Neural cell (in vitro differentiated cells): ENCODE measurements around the gene GLT6D1. TPM values are rescaled to one million over a fixed set of nuclear protein-coding genes. Genes with fewer than 3 reads are reported as not detected.

Experiments used
- H2AFZ ChIP-seq: fragments of 200-600, 300-800 bp; sonication (generic), shearing (Covaris generic); 2 replicates; pipeline ENCODE4 v1.6.0; 2014; ENCODE audit warnings: low read depth, mild to moderate bottlenecking, antibody characterized with exemption, low read length, moderate library complexity
- H3F3A ChIP-seq: fragments of 200-600 bp; shearing (Covaris generic); 2 replicates; pipeline ENCODE4 v1.6.1; 2016; ENCODE audit warnings: mild to moderate bottlenecking, moderate library complexity, mixed read lengths, antibody characterized with exemption, low read length; ENCODE audit not compliant: insufficient read depth, poor library complexity, severe bottlenecking
- H3K27ac ChIP-seq: fragments of 200-600, 300-800 bp; sonication (generic), shearing (Covaris generic); 2 replicates; pipeline ENCODE4 v1.5.1; 2014; ENCODE audit warnings: mild to moderate bottlenecking, low read length, moderate library complexity
- H3K27me3 ChIP-seq: fragments of 300-800, 200-600 bp; sonication (generic), shearing (Covaris generic); 2 replicates; pipeline ENCODE4 v1.6.0; 2014; ENCODE audit warnings: mild to moderate bottlenecking, low read depth, low read length, moderate library complexity; ENCODE audit not compliant: insufficient read depth
- H3K36me3 ChIP-seq: fragments of 300-800, 200-600 bp; sonication (generic), shearing (Covaris generic); 2 replicates; pipeline ENCODE4 v1.5.1; 2014; ENCODE audit warnings: mild to moderate bottlenecking, antibody characterized with exemption, low read length, moderate library complexity; ENCODE audit not compliant: insufficient read depth
- H3K4me2 ChIP-seq: fragments of 300-800, 200-600 bp; sonication (generic), shearing (Covaris generic); 2 replicates; pipeline ENCODE4 v1.6.0; 2014; ENCODE audit warnings: mild to moderate bottlenecking, low read length
- H3K4me3 ChIP-seq: fragments of 300-800, 200-600 bp; sonication (generic), shearing (Covaris generic); 2 replicates; pipeline ENCODE4 v1.5.1; 2014; ENCODE audit warnings: mild to moderate bottlenecking, low read length, moderate library complexity
- H3K79me2 ChIP-seq: fragments of 200-600 bp; shearing (Covaris generic); replicated peaks from 2 replicates; pipeline ENCODE4 v1.6.0; 2014; ENCODE audit warnings: mild to moderate bottlenecking, low read length, moderate library complexity; ENCODE audit not compliant: insufficient read depth
- H3K9ac ChIP-seq: fragments of 300-800, 200-600 bp; sonication (generic), shearing (Covaris generic); 2 replicates; pipeline ENCODE4 v1.6.1; 2016; ENCODE audit warnings: mild to moderate bottlenecking, low read length, mixed read lengths
- H3K9me2 ChIP-seq: fragments of 200-600 bp; shearing (Covaris generic); 2 replicates; pipeline ENCODE4 v1.6.1; 2016; ENCODE audit warnings: mild to moderate bottlenecking, low read length, mixed read lengths; ENCODE audit not compliant: insufficient read depth
- H3K9me3 ChIP-seq: fragments of 200-600, 300-800 bp; sonication (generic), shearing (Covaris generic); 2 replicates; pipeline ENCODE4 v1.6.1; 2016; ENCODE audit warnings: mild to moderate bottlenecking, mixed run types, low read length, moderate library complexity, mixed read lengths
- H4K20me1 ChIP-seq: fragments of 200-600 bp; shearing (Covaris generic); 2 replicates; pipeline ENCODE4 v1.6.1; 2016; ENCODE audit warnings: mild to moderate bottlenecking, mixed run types; ENCODE audit not compliant: insufficient read depth
- EP300 ChIP-seq: fragments of 450-650 bp; conservative IDR thresholded peaks from 2 replicates; pipeline ENCODE4 v1.6.1; 2014; ENCODE audit warnings: antibody characterized with exemption, mild to moderate bottlenecking, moderate library complexity; ENCODE audit not compliant: poor library complexity, severe bottlenecking
- EZH2 ChIP-seq: fragments of 200-600, 300-800 bp; shearing (Covaris generic), sonication (generic); IDR thresholded peaks from 2 replicates; pipeline ENCODE4 v1.6.1; 2014; ENCODE audit warnings: antibody characterized with exemption, low read length, borderline replicate concordance, mild to moderate bottlenecking; ENCODE audit not compliant: insufficient read depth, poor library complexity, severe bottlenecking
- MXI1 ChIP-seq: fragments of 450-650 bp; conservative IDR thresholded peaks from 2 replicates; pipeline ENCODE4 v1.6.1; 2014; ENCODE audit warnings: antibody characterized with exemption, mild to moderate bottlenecking; ENCODE audit not compliant: poor library complexity, severe bottlenecking
- POLR2AphosphoS5 ChIP-seq: IDR thresholded peaks from 2 replicates; pipeline ENCODE4 v1.6.1; 2012
- RAD21 ChIP-seq: fragments of 450-650 bp; conservative IDR thresholded peaks from 2 replicates; pipeline ENCODE4 v1.6.1; 2014; ENCODE audit warnings: antibody characterized with exemption, mild to moderate bottlenecking, moderate library complexity
- SMC3 ChIP-seq: fragments of 450-650 bp; conservative IDR thresholded peaks from 2 replicates; pipeline ENCODE4 v1.6.1; 2014; ENCODE audit warnings: antibody characterized with exemption, mild to moderate bottlenecking, moderate library complexity; ENCODE audit not compliant: poor library complexity
- TAF1 ChIP-seq: IDR thresholded peaks from 2 replicates; pipeline ENCODE4 v1.6.1; 2012; ENCODE audit warnings: low read depth
- polyA plus RNA-seq: library from polyadenylated mRNA; depleted of rRNA; stranded (reverse); fragments of >200 nt; gene quantifications from 2 replicates; pipeline ENCODE4 v1.2.3, GENCODE V29; 2014
- TF ChIP-seq, protein P1 (sequence below): fragments of 450-650 bp; IDR thresholded peaks from 2 replicates; pipeline ENCODE4 v1.5.1; 2014; ENCODE audit warnings: antibody characterized with exemption, mild to moderate bottlenecking, moderate library complexity; ENCODE audit not compliant: poor library complexity, severe bottlenecking
- TF ChIP-seq, protein P2 (sequence below): IDR thresholded peaks from 2 replicates; pipeline ENCODE4 v1.6.1; 2012; ENCODE audit warnings: borderline replicate concordance

Gene GLT6D1
- polyA plus RNA-seq, 1 donor from 2014 or later: not detected

DNA sequence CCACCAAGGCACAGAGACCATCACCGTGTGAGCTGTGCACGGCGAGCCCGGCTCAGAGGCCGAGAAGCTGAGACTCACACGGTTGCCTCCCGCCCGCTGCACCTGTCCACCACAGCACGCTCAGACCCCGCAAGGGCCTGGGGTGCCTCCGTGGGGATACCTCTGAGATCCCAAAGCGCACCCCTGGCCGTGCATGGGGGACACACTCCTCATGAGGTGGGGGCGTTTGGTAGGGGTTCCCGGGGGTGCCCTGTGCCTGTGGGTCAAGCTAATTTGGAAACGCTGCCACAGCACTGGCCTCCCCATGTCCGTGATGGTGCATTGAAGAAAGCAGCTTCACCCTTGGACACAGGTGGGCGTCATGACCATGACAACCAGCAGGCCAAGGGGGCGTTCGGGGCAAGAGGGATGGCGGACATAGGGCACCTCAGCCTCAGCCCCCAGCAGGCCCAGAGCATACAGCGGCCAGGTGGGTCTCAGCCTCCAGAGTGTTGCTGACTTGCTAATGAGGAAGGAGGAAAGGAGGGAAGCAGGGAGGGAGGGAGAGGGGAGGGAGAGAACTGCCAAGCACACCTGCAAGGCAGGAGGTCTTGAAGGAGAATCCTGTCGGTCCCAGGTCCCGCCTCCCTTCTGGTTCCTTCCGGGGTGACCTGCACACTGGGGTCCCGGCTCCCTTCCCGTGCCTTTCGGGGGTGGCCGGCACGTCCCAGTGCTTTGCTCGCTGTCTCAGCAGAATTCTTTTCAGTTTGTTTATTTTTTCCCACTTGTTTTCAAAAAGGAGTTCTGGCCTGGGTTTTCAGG, 34.7 kb downstream of the GLT6D1 start:
- H3K36me3 ChIP-seq: no peaks in the 10 kb centered on the region
- H3F3A ChIP-seq: no peaks in the 10 kb centered on the region
- no peak for TF ChIP-seq EZH2
- TF ChIP-seq, protein P1, sequence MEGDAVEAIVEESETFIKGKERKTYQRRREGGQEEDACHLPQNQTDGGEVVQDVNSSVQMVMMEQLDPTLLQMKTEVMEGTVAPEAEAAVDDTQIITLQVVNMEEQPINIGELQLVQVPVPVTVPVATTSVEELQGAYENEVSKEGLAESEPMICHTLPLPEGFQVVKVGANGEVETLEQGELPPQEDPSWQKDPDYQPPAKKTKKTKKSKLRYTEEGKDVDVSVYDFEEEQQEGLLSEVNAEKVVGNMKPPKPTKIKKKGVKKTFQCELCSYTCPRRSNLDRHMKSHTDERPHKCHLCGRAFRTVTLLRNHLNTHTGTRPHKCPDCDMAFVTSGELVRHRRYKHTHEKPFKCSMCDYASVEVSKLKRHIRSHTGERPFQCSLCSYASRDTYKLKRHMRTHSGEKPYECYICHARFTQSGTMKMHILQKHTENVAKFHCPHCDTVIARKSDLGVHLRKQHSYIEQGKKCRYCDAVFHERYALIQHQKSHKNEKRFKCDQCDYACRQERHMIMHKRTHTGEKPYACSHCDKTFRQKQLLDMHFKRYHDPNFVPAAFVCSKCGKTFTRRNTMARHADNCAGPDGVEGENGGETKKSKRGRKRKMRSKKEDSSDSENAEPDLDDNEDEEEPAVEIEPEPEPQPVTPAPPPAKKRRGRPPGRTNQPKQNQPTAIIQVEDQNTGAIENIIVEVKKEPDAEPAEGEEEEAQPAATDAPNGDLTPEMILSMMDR: no peak
- TF ChIP-seq EP300: no peak
- TF ChIP-seq MXI1: no peak
- TF ChIP-seq POLR2AphosphoS5: no peak
- no peak for TF ChIP-seq SMC3
- TF ChIP-seq, protein P2, sequence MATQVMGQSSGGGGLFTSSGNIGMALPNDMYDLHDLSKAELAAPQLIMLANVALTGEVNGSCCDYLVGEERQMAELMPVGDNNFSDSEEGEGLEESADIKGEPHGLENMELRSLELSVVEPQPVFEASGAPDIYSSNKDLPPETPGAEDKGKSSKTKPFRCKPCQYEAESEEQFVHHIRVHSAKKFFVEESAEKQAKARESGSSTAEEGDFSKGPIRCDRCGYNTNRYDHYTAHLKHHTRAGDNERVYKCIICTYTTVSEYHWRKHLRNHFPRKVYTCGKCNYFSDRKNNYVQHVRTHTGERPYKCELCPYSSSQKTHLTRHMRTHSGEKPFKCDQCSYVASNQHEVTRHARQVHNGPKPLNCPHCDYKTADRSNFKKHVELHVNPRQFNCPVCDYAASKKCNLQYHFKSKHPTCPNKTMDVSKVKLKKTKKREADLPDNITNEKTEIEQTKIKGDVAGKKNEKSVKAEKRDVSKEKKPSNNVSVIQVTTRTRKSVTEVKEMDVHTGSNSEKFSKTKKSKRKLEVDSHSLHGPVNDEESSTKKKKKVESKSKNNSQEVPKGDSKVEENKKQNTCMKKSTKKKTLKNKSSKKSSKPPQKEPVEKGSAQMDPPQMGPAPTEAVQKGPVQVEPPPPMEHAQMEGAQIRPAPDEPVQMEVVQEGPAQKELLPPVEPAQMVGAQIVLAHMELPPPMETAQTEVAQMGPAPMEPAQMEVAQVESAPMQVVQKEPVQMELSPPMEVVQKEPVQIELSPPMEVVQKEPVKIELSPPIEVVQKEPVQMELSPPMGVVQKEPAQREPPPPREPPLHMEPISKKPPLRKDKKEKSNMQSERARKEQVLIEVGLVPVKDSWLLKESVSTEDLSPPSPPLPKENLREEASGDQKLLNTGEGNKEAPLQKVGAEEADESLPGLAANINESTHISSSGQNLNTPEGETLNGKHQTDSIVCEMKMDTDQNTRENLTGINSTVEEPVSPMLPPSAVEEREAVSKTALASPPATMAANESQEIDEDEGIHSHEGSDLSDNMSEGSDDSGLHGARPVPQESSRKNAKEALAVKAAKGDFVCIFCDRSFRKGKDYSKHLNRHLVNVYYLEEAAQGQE: no peak
- no peak for TF ChIP-seq TAF1
- TF ChIP-seq RAD21: no peak
- H3K9ac ChIP-seq: no peak overlapping the region
- no peaks in the 10 kb centered on the region for H3K27me3 ChIP-seq
- no peak overlapping the region for H3K4me3 ChIP-seq
- no peak overlapping the region for H2AFZ ChIP-seq
- H3K9me3 ChIP-seq: no peaks in the 10 kb centered on the region
- H3K79me2 ChIP-seq: no peaks in the 10 kb centered on the region
- no peaks in the 10 kb centered on the region for H3K9me2 ChIP-seq
- H4K20me1 ChIP-seq: no peaks in the 10 kb centered on the region
- no peak overlapping the region for H3K27ac ChIP-seq
- no peak overlapping the region for H3K4me2 ChIP-seq

DNA sequence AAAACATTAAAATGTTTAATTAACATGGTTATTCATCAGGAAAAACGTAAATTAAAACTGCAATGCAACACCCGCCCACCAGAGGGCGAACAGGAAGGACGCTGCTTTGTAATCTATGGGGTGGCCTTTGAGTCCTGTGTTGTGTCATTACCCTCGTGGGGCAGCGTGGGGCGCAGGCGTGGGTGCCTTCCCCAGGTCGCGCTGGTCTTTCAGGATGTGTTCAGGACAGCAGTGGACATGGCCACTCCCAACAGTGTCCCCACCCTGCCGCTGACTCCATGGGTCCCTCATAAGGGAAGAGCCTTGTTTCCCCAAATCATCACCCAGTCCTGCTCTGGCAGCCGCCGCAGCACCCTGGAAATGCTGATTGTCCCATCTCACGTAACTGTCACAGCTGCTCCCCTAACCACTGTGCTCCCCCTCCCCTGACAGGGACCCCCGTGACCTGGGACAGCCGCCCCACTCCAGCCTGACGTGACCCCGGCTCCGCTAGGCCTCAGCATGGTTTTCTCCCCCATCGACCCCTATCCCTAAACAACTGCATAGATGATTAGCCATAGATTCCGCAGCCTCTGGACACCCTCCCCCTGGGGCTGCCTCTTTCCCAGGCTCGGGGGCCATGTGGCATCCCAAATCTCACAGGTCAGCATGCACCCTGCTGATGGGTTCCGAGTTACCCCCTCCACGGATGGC, 36.4 kb downstream of the GLT6D1 start:
- no peaks in the 10 kb centered on the region for H3F3A ChIP-seq
- no peaks in the 10 kb centered on the region for H4K20me1 ChIP-seq
- H2AFZ ChIP-seq: no peak overlapping the region
- no peak overlapping the region for H3K4me2 ChIP-seq
- no peaks in the 10 kb centered on the region for H3K9me2 ChIP-seq
- no peaks in the 10 kb centered on the region for H3K27me3 ChIP-seq
- no peak overlapping the region for H3K9ac ChIP-seq
- H3K4me3 ChIP-seq: no peak overlapping the region
- no peaks in the 10 kb centered on the region for H3K79me2 ChIP-seq
- H3K9me3 ChIP-seq: no peaks in the 10 kb centered on the region
- TF ChIP-seq TAF1 (no peak), EP300 (no peak), MXI1 (no peak), RAD21 (no peak), SMC3 (peak; percentile 43)
- TF ChIP-seq, protein P2: no peak
- TF ChIP-seq, protein P1: peak; percentile 58
- no peaks in the 10 kb centered on the region for H3K36me3 ChIP-seq
- no peak overlapping the region for H3K27ac ChIP-seq
